Gastrocnemius medialis (tissue), 4 donors: Measurements from ENCODE around the gene COL20A1. TPM values are rescaled to one million over a fixed set of nuclear protein-coding genes. Genes with fewer than 3 reads are reported as not detected.

Experiments used
- ATAC-seq, 2 donors: fragments of 150-250 bp; one replicate each; pipeline ENCODE4 v1.9.1; 2016
- DNase-seq, 2 donors: peaks; one replicate each; pipeline ENCODE4 v3.0.0-alpha.2; 2019
- H3K27ac ChIP-seq, 4 donors: fragments of 200-600 bp; sonication (generic); 1 replicate in 1 of 4; 2 replicates in 3 of 4; pipeline ENCODE4 v1.5.1; 2016 to 2018; ENCODE audit warnings: mild to moderate bottlenecking in 2 of 4, moderate library complexity in 1 of 4
- H3K27me3 ChIP-seq, 3 donors: fragments of 200-600 bp; sonication (generic) in 2 of 3; 1 replicate in 1 of 3; 2 replicates in 2 of 3; pipeline versions ENCODE4 v1.5.1 to v1.6.0; 2016 to 2019; ENCODE audit warnings: mild to moderate bottlenecking in 1 of 3, moderate library complexity in 1 of 3
- H3K36me3 ChIP-seq, 2 donors: fragments of 200-600 bp; sonication (generic) in 1 of 2; one replicate each; pipeline ENCODE4 v1.5.1; 2017 to 2018
- H3K4me1 ChIP-seq, 2 donors: fragments of 200-600 bp; sonication (generic) in 1 of 2; one replicate each; pipeline ENCODE4 v1.5.1; 2016 to 2017; ENCODE audit warnings: mild to moderate bottlenecking in 2 of 2
- H3K4me3 ChIP-seq, 4 donors: fragments of 200-600 bp; sonication (generic) in 3 of 4; 1 replicate in 1 of 4; 2 replicates in 3 of 4; pipeline ENCODE4 v1.5.1; 2016 to 2019; ENCODE audit warnings: mild to moderate bottlenecking in 2 of 4
- H3K9me3 ChIP-seq, 3 donors: fragments of 200-600 bp; sonication (generic) in 2 of 3; 1 replicate in 1 of 3; 2 replicates in 2 of 3; pipeline ENCODE4 v1.5.1; 2016 to 2019
- CTCF ChIP-seq, 5 experiments: fragments of 450-650 bp in 3 of 5; fragments of 200-600 bp in 2 of 5; sonication (generic) in 2 of 5; IDR thresholded peaks in 4 of 5; conservative IDR thresholded peaks in 1 of 5; 1 replicate in 4 of 5; 2 replicates in 1 of 5; pipeline ENCODE4 v1.5.1; 2016 to 2019; ENCODE audit warnings: antibody characterized with exemption in 5 of 5, mild to moderate bottlenecking in 3 of 5, moderate library complexity in 3 of 5
- POLR2A ChIP-seq, 2 donors: fragments of 450-650 bp; IDR thresholded peaks; one replicate each; pipeline ENCODE4 v1.6.1; 2017; ENCODE audit warnings: antibody characterized with exemption in 2 of 2, mild to moderate bottlenecking in 2 of 2, moderate library complexity in 2 of 2
- in situ Hi-C, 4 donors: fragments of 200-750 bp; cut with MboI; loops; one replicate each; pipeline versions ENCODE4 v1.15.0 to v1.8.0; 2017; ENCODE audit warnings: low sequenced_read_pairs in 4 of 4
- intact Hi-C: fragments of 100-400 bp; cut with DNase I; formaldehyde crosslinking; loops from one replicate; pipeline ENCODE4 v1.15.1; 2023; ENCODE audit warnings: low total_unique reads
- total RNA-seq, 4 donors: library from RNA; depleted of rRNA; stranded (reverse); fragments of >200 nt; gene quantifications; one replicate each; pipeline versions ENCODE4 v1.1.0 to v1.2.3, GENCODE V29; 2016

The COL20A1 gene
- total RNA-seq, 4 donors from 2014 or later = 0.23 TPM; not detected in 3

GRCh38 chr20:63253065-63253437, 39.9 kb upstream of the COL20A1 start:
- H3K27me3 ChIP-seq = peaks cover 42 to 54% (median 52%) of the 10 kb centered on the region in 3 donors
- H3K27ac ChIP-seq = no peak overlapping the region
- ATAC-seq = no peak

GRCh38 chr20:63253438-63254231, 39.4 kb upstream of the COL20A1 start:
- Histone ChIP-seq H3K27me3 (peaks cover 37 to 56% (median 53%) of the 10 kb centered on the region in 3 donors), H3K9me3 (no peaks in the 10 kb centered on the region), H3K27ac (no peak overlapping the region), H3K4me1 (no peaks in the 10 kb centered on the region), H3K4me3 (peak overlapping the region in 2 of 4 donors; percentile 21 to 27), H3K36me3 (no peaks in the 10 kb centered on the region)
- ATAC-seq (no peak), DNase-seq (no peak)
- in situ Hi-C loops = no loop called here
- no peak for TF ChIP-seq POLR2A (IDR thresholded peaks at IDR 0.05)
- intact Hi-C loops = no loop called here

More at GRCh38 chr20:63253065-63253437, 39.9 kb upstream of the COL20A1 start:
- in situ Hi-C loops (no loop called here), intact Hi-C loops (no loop called here)
- no peak for DNase-seq
- Histone ChIP-seq H3K4me3 (peak overlapping the region in 1 of 4 donors; percentile 27), H3K36me3 (no peaks in the 10 kb centered on the region), H3K9me3 (no peaks in the 10 kb centered on the region), H3K4me1 (no peaks in the 10 kb centered on the region)
- TF ChIP-seq POLR2A (IDR thresholded peaks at IDR 0.05) (no peak), CTCF (IDR thresholded peaks at IDR 0.05 in 4 of 5, conservative IDR thresholded peaks at IDR 0.05 in 1 of 5) (no peak)

- Histone ChIP-seq H3K27ac (no peak within 1 kb of the TSS), H3K4me1 (no peaks in the 10 kb centered on the region), H3K27me3 (peaks cover 32 to 53% (median 47%) of the 10 kb centered on the region in 3 donors), H3K4me3 (peak within 1 kb of the TSS in 2 of 4 donors; percentile 21 to 27), H3K36me3 (no peaks in the 10 kb centered on the region), H3K9me3 (no peaks in the 10 kb centered on the region)
- in situ Hi-C loops = no loop called here
- no peak for ATAC-seq
- no peak for TF ChIP-seq POLR2A (IDR thresholded peaks at IDR 0.05)
- intact Hi-C loops = no loop called here
- no peak for DNase-seq
Measured at GRCh38 chr20:63254232-63254605, 38.8 kb upstream of the COL20A1 start, which contains the start of gene NKAIN4. TSS of gene NKAIN4 (minus strand) at chr20:63254463. CDS start at chr20:63254450, 13 bp downstream.

GRCh38 chr20:63254606-63255384, 38.2 kb upstream of the COL20A1 start:
- Histone ChIP-seq H3K9me3 (no peaks in the 10 kb centered on the region), H3K4me3 (no peak overlapping the region), H3K27ac (no peak overlapping the region), H3K4me1 (no peaks in the 10 kb centered on the region), H3K36me3 (no peaks in the 10 kb centered on the region), H3K27me3 (peaks cover 32 to 57% (median 41%) of the 10 kb centered on the region in 3 donors)
- DNase-seq (no peak), ATAC-seq (no peak)
- intact Hi-C loops (no loop called here), in situ Hi-C loops (no loop called here)
- TF ChIP-seq POLR2A (IDR thresholded peaks at IDR 0.05) (no peak), CTCF (IDR thresholded peaks at IDR 0.05 in 4 of 5, conservative IDR thresholded peaks at IDR 0.05 in 1 of 5) (no peak)

- ATAC-seq (no peak), DNase-seq (no peak)
- in situ Hi-C loops (no loop called here), intact Hi-C loops (no loop called here)
- no peak for TF ChIP-seq CTCF (IDR thresholded peaks at IDR 0.05 in 4 of 5, conservative IDR thresholded peaks at IDR 0.05 in 1 of 5)
- no peak for TF ChIP-seq POLR2A (IDR thresholded peaks at IDR 0.05)
- H3K4me1 ChIP-seq = no peaks in the 10 kb centered on the region
- H3K9me3 ChIP-seq = no peaks in the 10 kb centered on the region
- peaks cover 33 to 59% (median 40%) of the 10 kb centered on the region in 3 donors for H3K27me3 ChIP-seq
- no peak overlapping the region for H3K4me3 ChIP-seq
- H3K27ac ChIP-seq = no peak overlapping the region
- no peaks in the 10 kb centered on the region for H3K36me3 ChIP-seq
Measured at GRCh38 chr20:63255931-63256704, 36.9 kb upstream of the COL20A1 start.
